Ecto neural progenitor cell (in vitro differentiated cells): ENCODE results near the gene PHACTR1.

Source experiments
- DNase-seq: peaks from one replicate; pipeline ENCODE4 v3.0.0-alpha.2; 2018; ENCODE audit warnings: low spot score

PHACTR1 gene

GRCh38 chr6:13163161-13163944 lies 446.8 kb downstream of the PHACTR1 start:
- DNase-seq, result no peak

GRCh38 chr6:13164291-13164690 lies 447.7 kb downstream of the PHACTR1 start:
- DNase-seq, result no peak

GRCh38 chr6:13165502-13166172 lies 449.1 kb downstream of the PHACTR1 start:
- DNase-seq, result no peak

- no peak for DNase-seq
These were observed 449.7 kb downstream of the PHACTR1 start for GRCh38 chr6:13166269-13166668.

- DNase-seq, result no peak
These were observed 450.3 kb downstream of the PHACTR1 start for GRCh38 chr6:13166916-13167315.

GRCh38 chr6:13172291-13172690 lies 455.7 kb downstream of the PHACTR1 start:
- DNase-seq, result no peak

GRCh38 chr6:13175087-13175486 lies 458.5 kb downstream of the PHACTR1 start:
- no peak for DNase-seq

- no peak for DNase-seq
These were observed 459.2 kb downstream of the PHACTR1 start for GRCh38 chr6:13175759-13176158.

- DNase-seq, result no peak
These were observed 461.1 kb downstream of the PHACTR1 start for GRCh38 chr6:13177664-13178063.

GRCh38 chr6:13178107-13178506 lies 461.5 kb downstream of the PHACTR1 start:
- no peak for DNase-seq

GRCh38 chr6:13180538-13180937 lies 464.0 kb downstream of the PHACTR1 start:
- no peak for DNase-seq

- no peak for DNase-seq
These were observed 464.8 kb downstream of the PHACTR1 start for GRCh38 chr6:13181393-13181792.

- DNase-seq, result no peak
These were observed 467.0 kb downstream of the PHACTR1 start for GRCh38 chr6:13183415-13184088.

GRCh38 chr6:13184089-13184468 lies 467.5 kb downstream of the PHACTR1 start:
- no peak for DNase-seq

- no peak for DNase-seq
These were observed 468.0 kb downstream of the PHACTR1 start for GRCh38 chr6:13184547-13184946.

GRCh38 chr6:13186861-13187260 lies 470.3 kb downstream of the PHACTR1 start:
- DNase-seq, result no peak

- no peak for DNase-seq
These were observed 471.1 kb downstream of the PHACTR1 start for GRCh38 chr6:13187692-13188091.

GRCh38 chr6:13188306-13188705 lies 471.7 kb downstream of the PHACTR1 start:
- DNase-seq, result no peak

- DNase-seq, result no peak
These were observed 473.1 kb downstream of the PHACTR1 start for GRCh38 chr6:13189710-13190109.

GRCh38 chr6:13190376-13190775 lies 473.8 kb downstream of the PHACTR1 start:
- DNase-seq, result no peak

- no peak for DNase-seq
These were observed 474.9 kb downstream of the PHACTR1 start for GRCh38 chr6:13191461-13191860.

GRCh38 chr6:13194852-13195251 lies 478.3 kb downstream of the PHACTR1 start:
- no peak for DNase-seq

- DNase-seq, result no peak
These were observed 479.2 kb downstream of the PHACTR1 start for GRCh38 chr6:13195803-13196202.
